ENCODE results near the gene FLT4. TPM values are rescaled to one million over a fixed set of nuclear protein-coding genes. Genes with fewer than 3 reads are reported as not detected.

Gene FLT4
- total RNA-seq, 4 donors from 2014 or later, result 2.1 to 11.6 (median 4.0) TPM

- 83 to 84% methylated on average over 26 to 28 of the region's 30 CpGs for WGBS, 2 donors
- H3K4me3 ChIP-seq (ENCODE audit: low read depth, poor library complexity, severe bottlenecking), result no peak overlapping the region
- DNase-seq (ENCODE audit: low spot score in 2 of 2), result no peak
- intact Hi-C loops (cut with DNase I; ENCODE audit: low total_unique reads), result no loop called here
- TF ChIP-seq CTCF (IDR thresholded peaks at IDR 0.05) (no peak), POLR2A (IDR thresholded peaks at IDR 0.05) (no peak)
Measured at GRCh38 chr5:180611140-180611850, 38.1 kb downstream of the FLT4 start.

- 76 to 77% methylated on average over 22 to 23 of the region's 23 CpGs for WGBS, 2 donors
- intact Hi-C loops (cut with DNase I; ENCODE audit: low total_unique reads), result no loop called here
- H3K4me3 ChIP-seq (ENCODE audit: low read depth, poor library complexity, severe bottlenecking), result no peak overlapping the region
- no peak for DNase-seq (ENCODE audit: low spot score in 2 of 2)
- no peak for TF ChIP-seq POLR2A (IDR thresholded peaks at IDR 0.05)
- TF ChIP-seq CTCF (IDR thresholded peaks at IDR 0.05), result no peak
Measured at GRCh38 chr5:180609817-180610550, 39.4 kb downstream of the FLT4 start.

GRCh38 chr5:180609386-180609785 is 40.0 kb downstream of the FLT4 start:
- WGBS, 2 donors, result 83 to 88% methylated on average over 15 of the region's 15 CpGs
- intact Hi-C loops (cut with DNase I; ENCODE audit: low total_unique reads), result no loop called here
- TF ChIP-seq POLR2A (IDR thresholded peaks at IDR 0.05), result no peak
- no peak for TF ChIP-seq CTCF (IDR thresholded peaks at IDR 0.05)
- no peak overlapping the region for H3K4me3 ChIP-seq (ENCODE audit: low read depth, poor library complexity, severe bottlenecking)
- no peak for DNase-seq (ENCODE audit: low spot score in 2 of 2)

GRCh38 chr5:180608572-180609310 is 40.7 kb downstream of the FLT4 start:
- intact Hi-C loops (cut with DNase I; ENCODE audit: low total_unique reads), result no loop called here
- WGBS, 2 donors, result 86 to 90% methylated on average over 25 to 26 of the region's 26 CpGs
- TF ChIP-seq CTCF (IDR thresholded peaks at IDR 0.05), result no peak
- TF ChIP-seq POLR2A (IDR thresholded peaks at IDR 0.05), result no peak
- no peak overlapping the region for H3K4me3 ChIP-seq (ENCODE audit: low read depth, poor library complexity, severe bottlenecking)
- DNase-seq (ENCODE audit: low spot score in 2 of 2), result no peak

GRCh38 chr5:180607861-180608571 is 41.4 kb downstream of the FLT4 start:
- intact Hi-C loops (cut with DNase I; ENCODE audit: low total_unique reads), result no loop called here
- DNase-seq (ENCODE audit: low spot score in 2 of 2), result no peak
- H3K4me3 ChIP-seq (ENCODE audit: low read depth, poor library complexity, severe bottlenecking), result no peak overlapping the region
- no peak for TF ChIP-seq POLR2A (IDR thresholded peaks at IDR 0.05)
- no peak for TF ChIP-seq CTCF (IDR thresholded peaks at IDR 0.05)
- 56 to 70% methylated on average over 18 of the region's 18 CpGs for whole genome bisulfite sequencing, 2 donors

Measured in lower leg skin (tissue), 4 donors.